Epithelial cell of proximal tubule (primary cell): Measurements from ENCODE around the gene ZNF740. TPM values are rescaled to one million over a fixed set of nuclear protein-coding genes. Genes with fewer than 3 reads are reported as not detected.

Source experiments
- DNase-seq: peaks from one replicate; pipeline ENCODE4 v3.0.0-alpha.2; 2011; ENCODE audit warnings: low read depth
- H3K4me3 ChIP-seq: 2 replicates; pipeline ENCODE4 v1.5.1; 2011; ENCODE audit warnings: low read depth, mild to moderate bottlenecking, low read length
- CTCF ChIP-seq: conservative IDR thresholded peaks from 2 replicates; pipeline ENCODE4 v1.5.1; 2012; ENCODE audit warnings: low read depth, mild to moderate bottlenecking, low read length
- total RNA-seq: library from RNA; depleted of rRNA; stranded (reverse); fragments of >200 nt; gene quantifications from 2 replicates; pipeline ENCODE4 v1.2.3, GENCODE V29; 2015

The ZNF740 gene
- total RNA-seq, 1 donor from 2014 or later, result 5.5 TPM

- no peak for DNase-seq
- TF ChIP-seq CTCF, result no peak
- H3K4me3 ChIP-seq, result no peak overlapping the region
Observed at GRCh38 chr12:53212931-53213330, 32.4 kb downstream of the ZNF740 start.

GRCh38 chr12:53213348-53213747 is 32.8 kb downstream of the ZNF740 start:
- DNase-seq, result no peak
- peak; percentile 95 for TF ChIP-seq CTCF
- no peak overlapping the region for H3K4me3 ChIP-seq

GRCh38 chr12:53214221-53214620 is 33.7 kb downstream of the ZNF740 start:
- H3K4me3 ChIP-seq, result no peak overlapping the region
- TF ChIP-seq CTCF, result no peak
- no peak for DNase-seq

GRCh38 chr12:53214687-53215455 is 34.3 kb downstream of the ZNF740 start:
- DNase-seq, result no peak
- no peak for TF ChIP-seq CTCF

GRCh38 chr12:53215497-53215896 is 35.0 kb downstream of the ZNF740 start:
- no peak for DNase-seq
- TF ChIP-seq CTCF, result no peak
- no peak overlapping the region for H3K4me3 ChIP-seq

More at GRCh38 chr12:53214687-53215455, 34.3 kb downstream of the ZNF740 start:
- H3K4me3 ChIP-seq, result no peak overlapping the region

- no peak overlapping the region for H3K4me3 ChIP-seq
- DNase-seq, result no peak
- no peak for TF ChIP-seq CTCF
Observed at GRCh38 chr12:53217051-53217930, 36.8 kb downstream of the ZNF740 start.

GRCh38 chr12:53217931-53218307 is 37.4 kb downstream of the ZNF740 start:
- DNase-seq, result no peak
- H3K4me3 ChIP-seq, result no peak overlapping the region
- TF ChIP-seq CTCF, result no peak
